Karpas-422 (cell line): ENCODE data around the gene PPP4R3B. TPM values are rescaled to one million over a fixed set of nuclear protein-coding genes. Genes with fewer than 3 reads are reported as not detected.
"Not testable (repeated sequence)": the region's sequence is repeated elsewhere in the genome, so short reads cannot be mapped to it uniquely, and the experiment has no call there.

ENCODE experiments used
- DNase-seq: peaks from one replicate; pipeline ENCODE4 v3.0.0-alpha.2; 2015
- H2AFZ ChIP-seq: fragments of 200-600 bp; sonication (generic); 2 replicates; pipeline ENCODE4 v1.6.1; 2014; ENCODE audit warnings: antibody characterized with exemption, low read length, mixed read lengths
- H3K27ac ChIP-seq: fragments of 200-600 bp; sonication (generic); 2 replicates; pipeline ENCODE4 v1.5.1; 2014; ENCODE audit warnings: mild to moderate bottlenecking, low read length, moderate library complexity
- H3K27me3 ChIP-seq: fragments of 200-600 bp; sonication (generic); 2 replicates; pipeline ENCODE4 v1.6.1; 2014; ENCODE audit warnings: low read length, mixed read lengths
- H3K36me3 ChIP-seq: fragments of 200-600 bp; sonication (generic); 2 replicates; pipeline ENCODE4 v1.6.1; 2014; ENCODE audit warnings: low read length, mixed read lengths; ENCODE audit not compliant: insufficient read depth
- H3K4me1 ChIP-seq: fragments of 200-600 bp; sonication (generic); 2 replicates; pipeline ENCODE4 v1.6.1; 2014; ENCODE audit warnings: mild to moderate bottlenecking, low read length, mixed read lengths
- H3K4me2 ChIP-seq: fragments of 200-600 bp; sonication (generic); 2 replicates; pipeline ENCODE4 v1.6.1; 2014; ENCODE audit warnings: low read length, low read depth, mild to moderate bottlenecking; ENCODE audit not compliant: poor library complexity, severe bottlenecking
- H3K4me3 ChIP-seq: fragments of 200-600 bp; sonication (generic); 2 replicates; pipeline ENCODE4 v1.5.1; 2014; ENCODE audit warnings: mild to moderate bottlenecking, antibody characterized with exemption, low read length, mixed read lengths
- H3K79me2 ChIP-seq: fragments of 200-600 bp; sonication (generic); 2 replicates; pipeline ENCODE4 v1.6.1; 2014; ENCODE audit warnings: mild to moderate bottlenecking, low read length, mixed read lengths
- H3K9ac ChIP-seq: fragments of 200-600 bp; sonication (generic); 2 replicates; pipeline ENCODE4 v1.6.0; 2014; ENCODE audit warnings: low read length
- H3K9me2 ChIP-seq: fragments of 200-600 bp; sonication (generic), shearing (Covaris generic); replicated peaks from 2 replicates; pipeline ENCODE4 v1.6.0; 2014; ENCODE audit warnings: mild to moderate bottlenecking, low read length, moderate library complexity; ENCODE audit not compliant: insufficient read depth
- H3K9me3 ChIP-seq: fragments of 300-700, 200-600 bp; sonication (generic); 2 replicates; pipeline ENCODE4 v1.6.1; 2014; ENCODE audit warnings: low read length, mixed read lengths
- H4K20me1 ChIP-seq: fragments of 200-600 bp; sonication (generic); 2 replicates; pipeline ENCODE4 v1.6.1; 2014; ENCODE audit warnings: mild to moderate bottlenecking, antibody characterized with exemption, low read length, low read depth; ENCODE audit not compliant: insufficient read depth
- total RNA-seq: library from RNA; depleted of rRNA; stranded (reverse); fragments of >200 nt; shearing (Covaris generic); gene quantifications from 2 replicates; pipeline ENCODE4 v1.2.3, GENCODE V29; 2014; ENCODE audit warnings: low replicate concordance

Gene PPP4R3B
- total RNA-seq, 1 experiment from 2014 or later = 65.7 TPM

- H3K27me3 ChIP-seq = no peaks in the 10 kb centered on the region
- no peak for DNase-seq
- H3K4me2 ChIP-seq = no peak overlapping the region
- no peaks in the 10 kb centered on the region for H4K20me1 ChIP-seq
- no peaks in the 10 kb centered on the region for H3K9me3 ChIP-seq
- no peak overlapping the region for H3K27ac ChIP-seq
- no peak overlapping the region for H3K4me3 ChIP-seq
- no peak overlapping the region for H3K9ac ChIP-seq
- H3K36me3 ChIP-seq = peaks cover 31% of the 10 kb centered on the region; the same call in 1 of the 2 replicates
- H3K9me2 ChIP-seq = no peaks in the 10 kb centered on the region
- no peak overlapping the region for H2AFZ ChIP-seq
- no peaks in the 10 kb centered on the region for H3K4me1 ChIP-seq
- H3K79me2 ChIP-seq = peaks cover 97% of the 10 kb centered on the region
Measured at GRCh38 chr2:55607717-55608116, 9.7 kb downstream of the PPP4R3B start.

GRCh38 chr2:55604027-55604565 is 13.3 kb downstream of the PPP4R3B start:
- no peaks in the 10 kb centered on the region for H4K20me1 ChIP-seq

GRCh38 chr2:55601849-55602248 is 15.6 kb downstream of the PPP4R3B start:
- Histone ChIP-seq H3K27ac (no peak overlapping the region), H3K27me3 (no peaks in the 10 kb centered on the region), H4K20me1 (no peaks in the 10 kb centered on the region), H3K36me3 (peaks cover 47% of the 10 kb centered on the region), H3K9ac (no peak overlapping the region), H3K9me3 (no peaks in the 10 kb centered on the region), H2AFZ (no peak overlapping the region), H3K4me1 (no peaks in the 10 kb centered on the region), H3K4me2 (no peak overlapping the region), H3K4me3 (no peak overlapping the region), H3K9me2 (no peaks in the 10 kb centered on the region), H3K79me2 (peaks cover 90% of the 10 kb centered on the region)
- no peak for DNase-seq

More at GRCh38 chr2:55604027-55604565, 13.3 kb downstream of the PPP4R3B start:
- peaks cover 34% of the 10 kb centered on the region; the same call in 1 of the 2 replicates for H3K36me3 ChIP-seq
- no peak overlapping the region for H3K4me3 ChIP-seq
- H3K9me3 ChIP-seq = no peaks in the 10 kb centered on the region
- no peak overlapping the region for H3K27ac ChIP-seq
- H2AFZ ChIP-seq = no peak overlapping the region
- no peaks in the 10 kb centered on the region for H3K9me2 ChIP-seq
- H3K4me2 ChIP-seq = no peak overlapping the region
- H3K27me3 ChIP-seq = no peaks in the 10 kb centered on the region
- H3K79me2 ChIP-seq = peaks cover 95% of the 10 kb centered on the region
- no peaks in the 10 kb centered on the region for H3K4me1 ChIP-seq
- DNase-seq = no peak
- H3K9ac ChIP-seq = no peak overlapping the region

- H4K20me1 ChIP-seq = no peaks in the 10 kb centered on the region
- no peak for DNase-seq
- H3K79me2 ChIP-seq = peaks cover 87% of the 10 kb centered on the region
Measured at GRCh38 chr2:55598056-55598795, 19.2 kb downstream of the PPP4R3B start.

GRCh38 chr2:55596795-55597194 is 20.6 kb downstream of the PPP4R3B start:
- not testable (repeated sequence) for H3K9me2 ChIP-seq, H3K4me2 ChIP-seq, H2AFZ ChIP-seq, H3K9me3 ChIP-seq, DNase-seq, H4K20me1 ChIP-seq, H3K27me3 ChIP-seq, H3K4me1 ChIP-seq, H3K9ac ChIP-seq, H3K4me3 ChIP-seq, H3K27ac ChIP-seq
- Histone ChIP-seq H3K79me2 (peaks cover 85% of the 10 kb centered on the region), H3K36me3 (peaks cover 39% of the 10 kb centered on the region)

More at GRCh38 chr2:55598056-55598795, 19.2 kb downstream of the PPP4R3B start:
- Histone ChIP-seq H3K27ac (no peak overlapping the region), H3K9me2 (0 out of 2 replicates have a peak, but pooled peaks cover under 1% of the 10 kb centered on the region), H3K36me3 (peaks cover 52% of the 10 kb centered on the region), H3K4me3 (no peak overlapping the region), H3K9me3 (no peaks in the 10 kb centered on the region), H3K27me3 (no peaks in the 10 kb centered on the region), H2AFZ (no peak overlapping the region), H3K4me2 (no peak overlapping the region), H3K9ac (no peak overlapping the region), H3K4me1 (no peaks in the 10 kb centered on the region)

- Histone ChIP-seq H2AFZ (no peak overlapping the region), H3K9ac (no peak overlapping the region), H3K9me2 (0 out of 2 replicates have a peak, but pooled peaks cover 3% of the 10 kb centered on the region), H4K20me1 (no peaks in the 10 kb centered on the region), H3K4me2 (no peak overlapping the region), H3K27ac (no peak overlapping the region), H3K36me3 (peaks cover 36% of the 10 kb centered on the region), H3K27me3 (no peaks in the 10 kb centered on the region), H3K9me3 (no peaks in the 10 kb centered on the region), H3K4me3 (no peak overlapping the region), H3K4me1 (no peaks in the 10 kb centered on the region), H3K79me2 (peaks cover 85% of the 10 kb centered on the region)
- no peak for DNase-seq
Measured at GRCh38 chr2:55595536-55595935, 21.9 kb downstream of the PPP4R3B start.

- H3K36me3 ChIP-seq = peaks cover 26% of the 10 kb centered on the region; the same call in 1 of the 2 replicates
- no peaks in the 10 kb centered on the region for H3K9me3 ChIP-seq
- 0 out of 2 replicates have a peak, but pooled peaks cover 3% of the 10 kb centered on the region for H3K9me2 ChIP-seq
- no peak overlapping the region for H2AFZ ChIP-seq
- no peak overlapping the region for H3K4me3 ChIP-seq
- H3K27ac ChIP-seq = no peak overlapping the region
- no peaks in the 10 kb centered on the region for H3K4me1 ChIP-seq
- H3K27me3 ChIP-seq = no peaks in the 10 kb centered on the region
- H3K9ac ChIP-seq = no peak overlapping the region
- DNase-seq = no peak
- peaks cover 82% of the 10 kb centered on the region for H3K79me2 ChIP-seq
- H3K4me2 ChIP-seq = no peak overlapping the region
- H4K20me1 ChIP-seq = no peaks in the 10 kb centered on the region
Measured at GRCh38 chr2:55592130-55592529, 25.3 kb downstream of the PPP4R3B start.

GRCh38 chr2:55590810-55591440 is 26.5 kb downstream of the PPP4R3B start:
- peaks cover 77% of the 10 kb centered on the region for H3K79me2 ChIP-seq
- no peak overlapping the region for H2AFZ ChIP-seq
- no peak overlapping the region for H3K4me2 ChIP-seq
- 0 out of 2 replicates have a peak, but pooled peaks cover 3% of the 10 kb centered on the region for H3K9me2 ChIP-seq
- no peaks in the 10 kb centered on the region for H3K4me1 ChIP-seq
- no peak for DNase-seq
- no peak overlapping the region for H3K4me3 ChIP-seq
- no peaks in the 10 kb centered on the region for H3K9me3 ChIP-seq
- no peaks in the 10 kb centered on the region for H3K27me3 ChIP-seq
- no peak overlapping the region for H3K9ac ChIP-seq
- H4K20me1 ChIP-seq = no peaks in the 10 kb centered on the region
- H3K36me3 ChIP-seq = peaks cover 30% of the 10 kb centered on the region; the same call in 1 of the 2 replicates
- H3K27ac ChIP-seq = no peak overlapping the region
